Measurements from ENCODE around the gene ATG16L1.
A peak's percentile ranks its signal among the peaks of the same experiment; 100 is the strongest.

Gene ATG16L1

GRCh38 chr2:233251306-233252116, at the start of gene ATG16L1:
TSS of gene ATG16L1 (plus strand) at chr2:233251673. CDS start at chr2:233251828, 155 bp downstream.
- DNase-seq = peak; percentile 98

- no peak for DNase-seq
These were observed 48.9 kb upstream of the ATG16L1 start for GRCh38 chr2:233202531-233202944.

- DNase-seq = no peak
These were observed 48.4 kb upstream of the ATG16L1 start for GRCh38 chr2:233203060-233203459.

GRCh38 chr2:233204286-233204936, 47.1 kb upstream of the ATG16L1 start:
- no peak for DNase-seq

- no peak for DNase-seq
These were observed 42.9 kb upstream of the ATG16L1 start for GRCh38 chr2:233208382-233209116.

- DNase-seq = no peak
These were observed 42.3 kb upstream of the ATG16L1 start for GRCh38 chr2:233209117-233209532.

GRCh38 chr2:233209533-233210171, 41.8 kb upstream of the ATG16L1 start:
- DNase-seq = no peak

- DNase-seq = no peak
These were observed 41.2 kb upstream of the ATG16L1 start for GRCh38 chr2:233210281-233210680.

- DNase-seq = no peak
These were observed 40.5 kb upstream of the ATG16L1 start for GRCh38 chr2:233210843-233211547.

- DNase-seq = no peak
These were observed 40.0 kb upstream of the ATG16L1 start for GRCh38 chr2:233211548-233211895.

- DNase-seq = no peak
These were observed 38.5 kb upstream of the ATG16L1 start for GRCh38 chr2:233213011-233213410.

GRCh38 chr2:233213975-233214374, 37.5 kb upstream of the ATG16L1 start:
- DNase-seq = no peak

- no peak for DNase-seq
These were observed 33.5 kb upstream of the ATG16L1 start for GRCh38 chr2:233217892-233218377.

GRCh38 chr2:233218836-233219235, 32.6 kb upstream of the ATG16L1 start:
- DNase-seq = no peak

- DNase-seq = no peak
These were observed 31.6 kb upstream of the ATG16L1 start for GRCh38 chr2:233219848-233220247.

GRCh38 chr2:233221378-233222063, 30.0 kb upstream of the ATG16L1 start:
- DNase-seq = no peak

GRCh38 chr2:233223059-233223894, 28.2 kb upstream of the ATG16L1 start:
- DNase-seq = no peak

- peak; percentile 14 for DNase-seq
These were observed 26.0 kb upstream of the ATG16L1 start for GRCh38 chr2:233225230-233226068.

GRCh38 chr2:233226511-233227031, 24.9 kb upstream of the ATG16L1 start:
- DNase-seq = no peak

Measured in activated CD4-positive, alpha-beta T cell treated with anti-CD3 and anti-CD28 coated beads, Interleukin-10, Interleukin-2, amounts not matched to agents 100 ng/mL and 50 ng/mL, durations not matched to agents 16 hours and 8 hours (primary cell).